HG03432 (cell line): ENCODE data around the gene ZNF185.
A peak's percentile ranks its signal among the peaks of the same experiment; 100 is the strongest.

Experiments used
- ATAC-seq: cut with Tn5 transposase; IDR thresholded peaks from one replicate; pipeline ENCODE4 v1.9.1; 2021; ENCODE audit warnings: mild to moderate bottlenecking, moderate library complexity; ENCODE audit not compliant: unreplicated experiment

Gene ZNF185

GRCh38 chrX:152915541-152916241 lies 17.8 kb downstream of the ZNF185 start:
- peak; percentile 88 for ATAC-seq

GRCh38 chrX:152917656-152918579 lies 20.1 kb downstream of the ZNF185 start:
- ATAC-seq = no peak

- no peak for ATAC-seq
Observed at GRCh38 chrX:152918707-152919106, 20.8 kb downstream of the ZNF185 start.

GRCh38 chrX:152923599-152923998 lies 25.7 kb downstream of the ZNF185 start:
- ATAC-seq = no peak

- no peak for ATAC-seq
Observed at GRCh38 chrX:152925835-152926234, 28.0 kb downstream of the ZNF185 start.

- peak; percentile 87 for ATAC-seq
Observed at GRCh38 chrX:152926279-152926678, 28.4 kb downstream of the ZNF185 start.

- ATAC-seq = no peak
Observed at GRCh38 chrX:152926923-152927322, 29.1 kb downstream of the ZNF185 start.

- no peak for ATAC-seq
Observed at GRCh38 chrX:152927858-152928760, 30.2 kb downstream of the ZNF185 start.

- no peak for ATAC-seq
Observed at GRCh38 chrX:152928761-152929400, 31.0 kb downstream of the ZNF185 start.

GRCh38 chrX:152929898-152930297 lies 32.0 kb downstream of the ZNF185 start:
- no peak for ATAC-seq

GRCh38 chrX:152930516-152930915 lies 32.6 kb downstream of the ZNF185 start:
- ATAC-seq = no peak

- no peak for ATAC-seq
Observed at GRCh38 chrX:152932144-152932543, 34.3 kb downstream of the ZNF185 start.

- no peak for ATAC-seq
Observed at GRCh38 chrX:152932598-152933175, 34.8 kb downstream of the ZNF185 start.

GRCh38 chrX:152936306-152936705 lies 38.4 kb downstream of the ZNF185 start:
- no peak for ATAC-seq

- no peak for ATAC-seq
Observed at GRCh38 chrX:152937236-152937635, 39.4 kb downstream of the ZNF185 start.

- peak; percentile 92 for ATAC-seq
Observed at GRCh38 chrX:152941328-152942076, 43.6 kb downstream of the ZNF185 start.

GRCh38 chrX:152942077-152942442 lies 44.2 kb downstream of the ZNF185 start:
- no peak for ATAC-seq

GRCh38 chrX:152943826-152944225 lies 46.0 kb downstream of the ZNF185 start:
- no peak for ATAC-seq
